Neural cell (in vitro differentiated cells): ENCODE measurements around the gene DCBLD2.

Experiments
- EZH2 ChIP-seq: fragments of 200-600, 300-800 bp; shearing (Covaris generic), sonication (generic); IDR thresholded peaks from 2 replicates; pipeline ENCODE4 v1.6.1; 2014; ENCODE audit warnings: antibody characterized with exemption, low read length, borderline replicate concordance, mild to moderate bottlenecking; ENCODE audit not compliant: insufficient read depth, poor library complexity, severe bottlenecking
- POLR2AphosphoS5 ChIP-seq: IDR thresholded peaks from 2 replicates; pipeline ENCODE4 v1.6.1; 2012
- TF ChIP-seq, protein P1 (sequence below): fragments of 450-650 bp; IDR thresholded peaks from 2 replicates; pipeline ENCODE4 v1.5.1; 2014; ENCODE audit warnings: antibody characterized with exemption, mild to moderate bottlenecking, moderate library complexity; ENCODE audit not compliant: poor library complexity, severe bottlenecking

DNA sequence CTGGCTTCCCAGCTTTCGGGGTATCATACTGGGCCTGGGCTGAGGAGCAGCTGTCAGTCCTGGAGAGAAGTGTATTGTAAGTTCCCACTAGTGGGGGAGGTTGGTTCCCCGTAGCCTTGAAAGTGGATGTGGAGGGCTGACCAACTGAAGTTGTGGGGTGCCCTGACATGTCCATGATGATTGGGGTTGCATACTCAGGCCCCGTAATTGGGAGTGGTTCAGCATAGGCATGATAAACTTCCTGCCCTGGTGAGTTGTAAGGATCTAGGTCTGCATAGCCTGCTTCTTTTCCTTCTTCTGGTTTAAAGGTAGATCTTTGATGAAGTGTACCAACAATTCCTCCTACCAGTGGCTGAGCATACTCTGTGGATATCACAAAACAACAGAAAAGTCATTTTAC lies 102.0 kb downstream of the DCBLD2 start:
- TF ChIP-seq EZH2 (no peak), POLR2AphosphoS5 (no peak)
- TF ChIP-seq, protein P1, sequence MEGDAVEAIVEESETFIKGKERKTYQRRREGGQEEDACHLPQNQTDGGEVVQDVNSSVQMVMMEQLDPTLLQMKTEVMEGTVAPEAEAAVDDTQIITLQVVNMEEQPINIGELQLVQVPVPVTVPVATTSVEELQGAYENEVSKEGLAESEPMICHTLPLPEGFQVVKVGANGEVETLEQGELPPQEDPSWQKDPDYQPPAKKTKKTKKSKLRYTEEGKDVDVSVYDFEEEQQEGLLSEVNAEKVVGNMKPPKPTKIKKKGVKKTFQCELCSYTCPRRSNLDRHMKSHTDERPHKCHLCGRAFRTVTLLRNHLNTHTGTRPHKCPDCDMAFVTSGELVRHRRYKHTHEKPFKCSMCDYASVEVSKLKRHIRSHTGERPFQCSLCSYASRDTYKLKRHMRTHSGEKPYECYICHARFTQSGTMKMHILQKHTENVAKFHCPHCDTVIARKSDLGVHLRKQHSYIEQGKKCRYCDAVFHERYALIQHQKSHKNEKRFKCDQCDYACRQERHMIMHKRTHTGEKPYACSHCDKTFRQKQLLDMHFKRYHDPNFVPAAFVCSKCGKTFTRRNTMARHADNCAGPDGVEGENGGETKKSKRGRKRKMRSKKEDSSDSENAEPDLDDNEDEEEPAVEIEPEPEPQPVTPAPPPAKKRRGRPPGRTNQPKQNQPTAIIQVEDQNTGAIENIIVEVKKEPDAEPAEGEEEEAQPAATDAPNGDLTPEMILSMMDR: no peak
